ENCODE measurements around the gene CIAO1.
A peak's percentile ranks its signal among the peaks of the same experiment; 100 is the strongest.

The CIAO1 gene

GRCh38 chr2:96317584-96317997 is 51.6 kb downstream of the CIAO1 start:
- in situ Hi-C loops (cut with HindIII; ENCODE audit: low pct_ligation_motif_present, low pct_unique_long_range_greater_than_20kb, low sequenced_read_pairs) = no loop called here
- no peak for DNase-seq

- DNase-seq = no peak
- in situ Hi-C loops (cut with HindIII; ENCODE audit: low pct_ligation_motif_present, low pct_unique_long_range_greater_than_20kb, low sequenced_read_pairs) = no loop called here
These were observed 52.7 kb downstream of the CIAO1 start for GRCh38 chr2:96318723-96319122.

- no peak for DNase-seq
These were observed 53.4 kb downstream of the CIAO1 start for GRCh38 chr2:96319396-96319795.

GRCh38 chr2:96320326-96320725 is 54.3 kb downstream of the CIAO1 start:
- DNase-seq = no peak
- in situ Hi-C loops (cut with HindIII; ENCODE audit: low pct_ligation_motif_present, low pct_unique_long_range_greater_than_20kb, low sequenced_read_pairs) = no loop called here

More at GRCh38 chr2:96319396-96319795, 53.4 kb downstream of the CIAO1 start:
- in situ Hi-C loops (cut with HindIII; ENCODE audit: low pct_ligation_motif_present, low pct_unique_long_range_greater_than_20kb, low sequenced_read_pairs) = no loop called here

- peak; percentile 64 for DNase-seq
- in situ Hi-C loops (cut with HindIII; ENCODE audit: low pct_ligation_motif_present, low pct_unique_long_range_greater_than_20kb, low sequenced_read_pairs) = no loop called here
These were observed 55.0 kb downstream of the CIAO1 start for GRCh38 chr2:96320728-96321622.

Data from ACHN (cell line).